HPDE6-E6E7 (cell line): ENCODE measurements around the gene GFOD2.

Experiments used
- DNase-seq: peaks from one replicate; pipeline ENCODE4 v3.0.0; 2011; ENCODE audit warnings: missing footprints; ENCODE audit errors: extremely low spot score

The GFOD2 gene

DNA sequence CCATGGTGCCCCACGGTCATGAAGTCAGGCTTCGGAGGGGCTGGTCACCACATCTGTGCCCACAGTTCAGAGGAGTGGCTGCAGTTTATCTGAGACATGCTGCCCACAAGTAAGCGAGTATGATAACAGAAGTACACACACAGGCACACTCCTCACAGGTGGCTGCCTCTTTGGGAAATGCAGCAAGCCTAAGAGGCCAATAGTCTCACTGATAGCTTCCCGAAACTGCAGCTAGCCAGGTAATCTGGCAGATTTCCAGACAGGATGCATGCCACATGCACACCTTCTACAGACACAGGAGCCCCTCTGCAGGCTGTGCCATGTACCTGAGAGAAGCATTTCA is 12.6 kb upstream of the GFOD2 start:
- DNase-seq: no peak

DNA sequence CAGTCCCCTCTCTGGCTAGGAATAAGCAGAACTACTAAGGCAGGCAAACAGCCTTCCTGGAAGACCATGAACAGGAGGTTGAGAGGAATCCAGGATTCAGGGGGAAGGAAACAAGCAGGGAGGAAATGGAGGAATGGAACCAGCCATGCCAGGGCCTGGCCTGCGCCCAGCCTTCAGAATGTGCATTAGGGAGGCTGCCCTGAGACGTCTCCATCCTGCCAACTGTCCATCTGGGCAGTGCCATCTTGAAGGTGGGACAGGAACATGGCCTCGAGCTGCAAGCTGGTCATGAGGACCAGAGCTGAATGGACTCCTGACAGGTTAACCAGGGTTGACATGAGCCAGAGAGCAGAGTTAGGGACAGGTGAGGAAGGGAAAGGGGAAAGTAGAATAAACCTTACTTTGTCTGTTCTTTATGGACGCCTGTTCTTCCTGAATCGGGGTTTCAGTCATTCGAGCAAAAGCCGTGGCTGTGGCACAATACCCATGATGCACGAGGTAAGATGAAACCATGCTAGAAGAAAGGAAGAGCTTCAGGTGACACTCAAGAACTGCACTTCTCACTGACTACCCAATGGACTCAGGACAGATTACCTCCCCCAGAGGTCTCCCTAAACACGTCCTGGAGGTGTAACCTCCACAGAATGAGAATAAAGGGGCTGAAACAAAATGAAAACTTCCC is 12.1 kb upstream of the GFOD2 start:
- DNase-seq: no peak

- no peak for DNase-seq
These were observed 11.2 kb upstream of the GFOD2 start for GRCh38 chr16:67730326-67730725.

GRCh38 chr16:67729636-67730248 is 10.6 kb upstream of the GFOD2 start:
- DNase-seq: no peak

DNA sequence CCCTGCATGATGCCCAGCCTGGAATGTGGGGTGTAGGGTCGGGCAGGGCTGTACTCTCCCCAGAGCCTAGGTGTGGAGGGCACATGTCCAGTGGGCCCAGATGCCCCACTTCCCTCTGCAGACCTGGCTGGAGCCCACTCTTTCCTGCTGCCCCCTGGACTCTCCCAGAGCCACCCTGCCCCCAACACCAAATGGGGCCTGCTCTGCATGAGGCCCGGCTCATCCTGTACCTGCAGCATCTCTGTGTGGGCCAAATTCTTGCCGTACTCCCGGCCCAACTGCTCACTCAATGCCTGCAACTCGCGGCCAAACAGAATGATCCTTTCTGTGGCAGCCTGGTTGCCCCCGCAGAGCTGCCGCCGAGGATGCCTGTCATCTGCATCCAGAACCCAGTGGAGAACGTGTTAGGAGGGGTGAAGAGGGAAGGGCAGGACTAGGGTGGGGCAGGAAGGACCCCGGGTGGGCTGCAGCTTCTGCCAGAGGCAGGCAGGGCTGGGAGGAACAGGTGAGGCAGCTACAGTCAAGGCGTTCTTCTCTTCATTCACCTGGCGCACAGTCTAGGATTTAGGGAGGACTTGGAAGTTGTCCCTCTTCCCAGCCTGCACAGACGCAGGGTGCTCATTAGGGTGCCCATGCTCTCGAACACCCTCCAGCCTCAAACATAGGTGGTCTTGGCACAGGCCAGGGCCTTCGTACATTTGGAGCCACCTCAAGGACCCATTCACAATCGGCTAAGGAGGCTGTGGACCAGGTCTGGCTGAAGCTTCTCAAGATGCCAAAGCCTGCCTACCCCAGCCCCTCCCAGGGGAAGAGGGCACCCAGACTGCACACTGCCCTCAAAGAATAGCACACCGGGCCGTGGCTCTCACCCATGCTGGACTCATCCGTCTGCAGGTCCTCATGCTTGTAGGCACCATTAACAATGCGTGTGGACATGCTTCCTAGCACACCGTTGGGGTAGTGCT is 8.7 kb upstream of the GFOD2 start:
- no peak for DNase-seq

DNA sequence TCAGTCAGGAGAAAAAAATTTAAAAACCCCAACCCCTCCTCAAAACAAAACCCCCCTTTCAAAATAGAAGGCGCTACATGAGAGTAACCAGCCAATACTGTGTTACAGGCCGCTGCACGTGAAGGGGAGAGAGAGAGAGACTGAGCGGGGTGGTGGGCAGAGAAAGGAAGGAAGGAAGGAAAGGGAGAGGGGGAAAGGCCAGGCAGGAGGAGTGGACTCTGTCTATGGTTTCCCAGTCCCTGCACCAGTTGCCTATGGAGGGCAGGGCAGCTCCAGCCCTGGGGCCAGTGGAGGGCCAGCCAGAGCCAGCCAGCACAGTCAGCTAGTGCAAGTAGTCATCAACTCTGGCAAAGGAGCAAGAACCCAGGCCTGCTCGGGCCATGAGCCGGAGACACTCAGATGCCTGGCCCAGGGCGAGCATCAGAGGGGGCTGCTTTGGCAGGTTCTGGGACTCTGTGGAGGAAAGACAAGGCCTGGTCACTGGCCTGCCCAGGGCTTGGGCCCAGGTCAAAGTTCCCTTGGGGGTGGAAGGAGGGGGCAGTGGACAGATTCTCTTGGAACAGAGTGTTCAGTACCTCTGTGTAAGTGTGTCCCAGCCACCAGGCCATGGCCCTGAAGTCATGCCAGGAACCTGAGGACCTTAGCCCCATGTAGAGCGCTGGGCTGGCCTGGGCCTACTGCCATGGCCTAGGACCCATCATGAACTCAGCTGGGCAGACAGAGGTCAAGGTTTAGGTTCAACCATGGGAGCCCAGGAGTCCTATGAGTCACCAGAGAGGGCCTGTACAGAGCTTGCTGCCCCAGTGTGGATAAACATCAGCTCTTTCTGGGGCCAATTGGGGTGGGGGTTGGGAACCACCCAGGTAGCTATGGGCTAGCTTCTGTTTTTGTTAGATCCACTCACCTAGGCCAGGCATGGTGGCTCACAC is 7.3 kb upstream of the GFOD2 start:
- no peak for DNase-seq

GRCh38 chr16:67723911-67724305 is 4.8 kb upstream of the GFOD2 start:
- no peak for DNase-seq

DNA sequence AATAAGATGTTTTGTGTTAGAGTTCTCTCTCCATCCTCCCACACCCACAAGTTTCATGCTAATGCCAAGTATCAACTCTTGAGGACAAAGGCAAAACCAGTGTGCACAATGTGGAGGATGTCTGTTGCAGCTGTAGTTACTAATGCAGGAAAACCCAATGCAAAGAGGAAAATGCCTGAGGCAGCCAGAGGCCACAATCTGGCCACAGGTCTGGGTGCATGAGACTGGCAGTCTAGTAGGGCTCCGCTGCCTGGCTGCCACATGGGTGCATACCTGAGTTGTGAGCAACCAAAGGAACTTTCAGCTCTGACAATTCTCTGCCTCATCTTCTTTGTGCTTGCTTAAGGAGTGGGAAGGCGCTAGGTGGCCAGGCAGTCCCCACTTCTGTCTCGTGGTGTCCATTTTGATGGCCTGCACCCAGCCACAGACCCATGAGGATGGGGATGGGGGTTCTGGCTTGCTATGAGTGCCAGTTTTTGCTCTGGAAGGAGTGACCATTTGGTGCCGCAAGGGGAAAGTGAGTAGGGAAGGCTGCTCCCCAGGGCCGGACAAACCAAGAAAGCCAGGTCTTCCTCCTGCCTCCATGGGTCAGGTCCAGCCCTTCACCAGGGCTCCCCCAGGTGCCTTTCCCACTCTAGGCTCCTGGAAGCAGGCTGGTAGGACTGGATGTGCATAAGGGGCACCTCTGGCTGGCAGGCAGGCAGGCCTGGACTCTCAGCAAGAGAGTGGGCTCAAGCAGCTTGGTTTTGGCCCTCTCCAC is 4.2 kb upstream of the GFOD2 start:
- peak; percentile 90 for DNase-seq

GRCh38 chr16:67720236-67720635 is 1.1 kb upstream of the GFOD2 start:
- DNase-seq: no peak

DNA sequence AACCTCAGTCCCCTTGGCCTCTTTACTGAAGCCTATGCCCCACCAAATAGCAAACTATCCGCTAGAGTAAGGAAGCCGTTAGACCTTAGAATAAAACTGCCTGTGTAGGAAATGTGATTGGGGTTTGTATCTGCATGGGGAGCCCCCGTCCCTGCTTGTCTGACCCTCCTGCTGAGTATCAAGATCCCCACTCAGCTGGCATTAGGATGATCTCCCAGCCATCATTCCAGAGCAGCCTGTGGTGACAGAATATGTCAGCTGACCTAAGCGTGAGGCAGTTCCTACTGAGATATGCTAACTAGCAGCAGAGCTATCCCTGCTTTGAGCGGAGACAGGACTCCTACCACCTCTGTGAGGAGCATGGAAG is 645 bp upstream of the GFOD2 start:
- no peak for DNase-seq

DNA sequence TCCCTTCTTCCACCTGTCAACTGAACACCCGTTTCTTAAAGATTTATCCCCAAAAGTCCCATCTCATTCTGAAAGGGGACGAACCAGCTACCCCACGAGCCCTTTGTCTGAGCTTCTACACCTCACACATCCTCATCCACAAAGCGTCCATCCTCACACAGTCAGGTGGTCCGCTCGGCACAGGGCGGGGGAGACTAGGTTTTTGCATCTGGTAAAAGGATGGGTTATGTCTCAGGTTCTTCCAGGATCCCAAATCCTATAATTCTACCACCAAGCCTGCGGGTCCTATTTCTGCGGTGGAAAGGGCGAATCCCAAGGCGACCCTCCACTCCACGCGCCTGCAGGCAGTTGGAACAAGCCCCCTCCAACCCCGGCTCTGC is 458 bp downstream of the GFOD2 start:
- DNase-seq: no peak

DNA sequence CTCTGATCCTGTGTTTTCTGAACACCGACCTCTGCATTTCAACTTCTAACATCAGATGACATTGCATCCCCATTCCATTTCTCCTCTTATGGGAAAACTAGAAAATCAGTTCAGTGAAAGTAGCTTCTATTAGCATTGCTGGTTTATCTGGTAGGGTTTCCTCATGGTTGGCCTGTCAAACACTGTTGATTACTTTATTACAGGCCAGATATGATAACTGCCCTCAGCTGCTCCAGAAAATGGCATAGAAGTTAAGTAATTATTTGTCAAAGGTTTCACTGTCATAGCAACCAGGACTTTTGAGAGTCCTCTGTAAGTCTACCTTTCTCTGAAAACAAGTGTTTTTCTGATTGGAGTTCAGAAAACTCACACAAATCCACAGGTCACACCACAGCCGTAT is 3.0 kb downstream of the GFOD2 start:
- DNase-seq: no peak

DNA sequence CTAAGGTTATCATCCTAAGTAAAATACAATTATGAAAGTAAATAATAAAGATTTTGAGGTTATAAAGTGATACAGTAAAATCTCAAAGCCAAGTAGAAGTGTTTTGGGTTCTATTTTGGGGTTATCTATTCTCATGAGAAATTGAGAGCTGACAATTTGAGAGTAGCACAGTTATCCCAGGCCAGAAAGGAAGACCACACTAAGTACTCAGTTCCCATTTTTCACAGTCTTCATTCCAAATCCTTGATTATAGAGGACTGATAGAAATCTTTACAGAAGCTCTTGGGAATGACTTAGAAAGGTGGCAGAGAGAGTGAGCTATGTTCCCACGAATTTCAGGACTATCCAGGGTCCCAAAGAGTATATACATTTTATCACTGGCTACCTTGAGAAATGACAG is 4.6 kb downstream of the GFOD2 start:
- no peak for DNase-seq

DNA sequence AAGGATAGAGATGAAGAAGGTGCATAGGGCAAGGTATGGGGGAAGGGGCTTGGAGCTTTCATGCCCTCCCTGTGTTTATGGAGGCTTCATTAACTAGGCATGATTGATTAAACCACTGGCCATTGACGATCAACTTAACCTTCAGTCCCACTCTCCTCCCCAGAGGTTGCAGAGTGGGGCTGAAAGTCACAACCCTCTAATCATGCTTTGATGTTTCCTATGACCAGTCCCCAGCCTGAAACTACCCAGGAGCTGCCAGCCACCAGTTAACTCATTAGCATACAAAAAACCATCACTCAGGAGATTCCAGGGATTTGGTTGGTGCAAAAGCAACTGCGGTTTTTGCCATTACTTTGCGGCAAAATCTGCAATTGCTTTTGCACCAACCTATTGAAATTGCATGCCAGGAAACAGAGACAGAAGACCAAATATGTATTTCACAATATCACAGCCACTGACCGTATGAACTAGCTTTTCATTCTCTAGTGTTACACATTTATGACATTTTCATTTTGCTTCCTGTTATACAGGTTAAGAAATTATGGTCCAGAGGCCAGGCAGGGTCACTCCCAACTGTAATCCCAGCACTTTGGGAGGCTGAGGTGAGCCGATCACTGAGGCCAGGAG is 5.4 kb downstream of the GFOD2 start:
- DNase-seq: no peak

DNA sequence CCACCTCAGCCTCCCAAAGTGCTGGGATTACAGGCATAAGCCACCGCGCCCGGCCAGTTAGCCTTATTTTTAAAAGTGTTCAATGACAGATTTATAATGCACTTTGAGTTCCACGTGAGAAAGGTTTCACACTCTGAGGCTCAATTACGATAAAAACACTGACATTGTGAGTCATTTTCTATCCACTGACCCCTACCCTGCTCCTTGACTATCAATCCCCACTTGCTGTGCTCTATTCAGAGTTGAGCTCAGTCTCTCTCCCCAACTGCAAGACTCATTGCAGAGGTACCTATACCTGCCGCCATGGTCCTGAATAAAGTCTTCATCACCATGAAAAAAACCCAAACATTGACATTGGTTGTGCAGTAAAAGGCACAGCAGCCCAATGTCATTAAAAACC is 8.5 kb downstream of the GFOD2 start:
- no peak for DNase-seq

GRCh38 chr16:67709050-67709449 is 10.1 kb downstream of the GFOD2 start:
- no peak for DNase-seq

DNA sequence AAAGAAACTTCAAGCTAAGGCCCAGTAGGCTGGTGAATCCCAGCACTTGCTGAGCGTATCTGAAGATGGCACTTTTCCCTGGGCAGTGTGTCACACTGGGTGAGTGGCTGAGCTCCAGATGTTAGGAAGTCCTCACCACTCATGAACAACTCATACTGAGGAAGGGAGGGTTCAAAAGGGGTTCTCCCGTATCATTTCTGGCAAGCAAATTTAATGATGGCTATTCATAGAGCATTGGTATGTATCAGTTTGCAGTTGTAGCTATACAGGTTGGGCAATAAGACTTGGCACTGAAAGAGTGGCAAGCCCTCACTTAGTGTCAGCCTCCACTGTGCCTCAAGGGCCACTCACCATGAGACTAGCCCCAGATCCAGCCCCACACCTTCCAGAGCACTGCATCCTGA is 10.7 kb downstream of the GFOD2 start:
- DNase-seq: no peak

GRCh38 chr16:67707790-67708189 is 11.3 kb downstream of the GFOD2 start:
- DNase-seq: no peak

DNA sequence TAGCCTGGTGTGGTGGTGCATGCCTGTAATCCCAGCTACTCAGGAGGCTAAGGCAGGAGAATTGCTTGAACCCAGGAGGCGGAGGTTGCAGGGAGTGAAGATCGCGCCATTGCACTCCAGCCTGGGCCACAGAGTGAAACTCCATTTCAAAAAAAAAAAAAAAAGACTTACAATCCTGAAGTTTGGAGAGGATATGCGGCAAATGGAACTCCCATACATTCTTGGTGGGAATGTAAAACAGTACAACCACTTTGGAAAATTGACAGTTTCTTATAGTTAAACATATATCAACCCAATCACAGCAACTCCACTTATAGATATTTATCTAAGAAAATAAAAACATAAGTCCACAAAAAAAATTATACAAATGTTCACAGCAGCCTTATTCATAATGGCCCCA is 11.9 kb downstream of the GFOD2 start:
- DNase-seq: no peak

- DNase-seq: no peak
These were observed 15.0 kb downstream of the GFOD2 start for GRCh38 chr16:67704110-67704509.

DNA sequence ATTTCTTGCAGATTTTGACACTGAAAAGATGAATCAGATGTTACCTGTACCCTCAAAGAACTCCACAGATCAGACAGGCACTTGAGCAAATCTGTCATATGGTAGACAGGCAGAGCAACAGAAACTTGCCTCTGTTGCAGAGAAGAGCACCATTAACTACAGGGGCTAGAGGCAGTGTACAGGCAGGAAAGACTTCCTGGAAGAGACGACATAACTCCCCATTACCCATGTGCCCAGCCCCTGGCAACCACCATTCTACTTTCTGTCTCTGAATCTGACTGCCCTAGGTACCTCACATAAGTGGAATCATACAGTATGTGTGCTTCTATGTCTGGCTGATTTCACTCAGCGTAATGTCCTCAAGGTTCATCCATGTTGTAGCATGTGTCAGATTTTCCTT is 15.5 kb downstream of the GFOD2 start:
- DNase-seq: no peak
